ENCODE data around the gene KRT86. TPM values are rescaled to one million over a fixed set of nuclear protein-coding genes. Genes with fewer than 3 reads are reported as not detected.
A peak's percentile ranks its signal among the peaks of the same experiment; 100 is the strongest.

The KRT86 gene
- total and polyA plus RNA-seq, 2 donors from 2014 or later: 1.3 TPM; not detected in 1

GRCh38 chr12:52232203-52232673, 42.2 kb upstream of the KRT86 start:
- peak in 4 of 5 donors; percentile 44 to 72 (median 49) for DNase-seq
- FAIRE-seq: no peak
- H3K27ac ChIP-seq (ENCODE audit: low read depth in 2 of 2, low read length in 2 of 2): peak overlapping the region; percentile 63 to 75

GRCh38 chr12:52232674-52233461, 41.6 kb upstream of the KRT86 start, which contains the start of gene KRT7:
Gene KRT7 (plus strand): TSS chr12:52233243. CDS start chr12:52233297, 54 bp downstream.
- Histone ChIP-seq H3K4me1 (ENCODE audit: control insufficient read depth in 2 of 3, insufficient read depth in 2 of 3, low read depth in 1 of 3, low read length in 3 of 3) (peaks cover 0 to 19% (median 5%) of the 10 kb centered on the region in 3 donors), H3K9me3 (ENCODE audit: control insufficient read depth in 2 of 3, insufficient read depth in 1 of 3, low read length in 3 of 3) (no peaks in the 10 kb centered on the region), H3K9ac (ENCODE audit: low read length in 3 of 3) (peak within 1 kb of the TSS in 1 of 3 donors; percentile 22), H3K4me3 (ENCODE audit: low read length in 3 of 3) (peak within 1 kb of the TSS in 2 of 3 donors; percentile 34 to 47), H3K27ac (ENCODE audit: low read depth in 2 of 2, low read length in 2 of 2) (peak within 1 kb of the TSS; percentile 63 to 75), H3K27me3 (ENCODE audit: control insufficient read depth, insufficient read depth, low read length) (peaks cover 12% of the 10 kb centered on the region), H3K36me3 (ENCODE audit: control insufficient read depth in 2 of 3, insufficient read depth in 3 of 3, low read length in 3 of 3) (no peaks in the 10 kb centered on the region)
- TF ChIP-seq, protein P1, sequence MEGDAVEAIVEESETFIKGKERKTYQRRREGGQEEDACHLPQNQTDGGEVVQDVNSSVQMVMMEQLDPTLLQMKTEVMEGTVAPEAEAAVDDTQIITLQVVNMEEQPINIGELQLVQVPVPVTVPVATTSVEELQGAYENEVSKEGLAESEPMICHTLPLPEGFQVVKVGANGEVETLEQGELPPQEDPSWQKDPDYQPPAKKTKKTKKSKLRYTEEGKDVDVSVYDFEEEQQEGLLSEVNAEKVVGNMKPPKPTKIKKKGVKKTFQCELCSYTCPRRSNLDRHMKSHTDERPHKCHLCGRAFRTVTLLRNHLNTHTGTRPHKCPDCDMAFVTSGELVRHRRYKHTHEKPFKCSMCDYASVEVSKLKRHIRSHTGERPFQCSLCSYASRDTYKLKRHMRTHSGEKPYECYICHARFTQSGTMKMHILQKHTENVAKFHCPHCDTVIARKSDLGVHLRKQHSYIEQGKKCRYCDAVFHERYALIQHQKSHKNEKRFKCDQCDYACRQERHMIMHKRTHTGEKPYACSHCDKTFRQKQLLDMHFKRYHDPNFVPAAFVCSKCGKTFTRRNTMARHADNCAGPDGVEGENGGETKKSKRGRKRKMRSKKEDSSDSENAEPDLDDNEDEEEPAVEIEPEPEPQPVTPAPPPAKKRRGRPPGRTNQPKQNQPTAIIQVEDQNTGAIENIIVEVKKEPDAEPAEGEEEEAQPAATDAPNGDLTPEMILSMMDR (IDR thresholded peaks at IDR 0.05; ENCODE audit: borderline replicate concordance, extremely low read depth, insufficient read depth): no peak
- intact Hi-C loops (cut with DNase I): no loop called here
- no peak for FAIRE-seq
- DNase-seq: peak in 2 of 5 donors; percentile 48 to 95

More at GRCh38 chr12:52232203-52232673, 42.2 kb upstream of the KRT86 start:
- TF ChIP-seq, protein P1 (IDR thresholded peaks at IDR 0.05; ENCODE audit: borderline replicate concordance, extremely low read depth, insufficient read depth): no peak
- Histone ChIP-seq H3K27me3 (ENCODE audit: control insufficient read depth, insufficient read depth, low read length) (peaks cover 12% of the 10 kb centered on the region), H3K9ac (ENCODE audit: low read length in 3 of 3) (peak overlapping the region in 1 of 3 donors; percentile 22), H3K36me3 (ENCODE audit: control insufficient read depth in 2 of 3, insufficient read depth in 3 of 3, low read length in 3 of 3) (no peaks in the 10 kb centered on the region), H3K9me3 (ENCODE audit: control insufficient read depth in 2 of 3, insufficient read depth in 1 of 3, low read length in 3 of 3) (no peaks in the 10 kb centered on the region), H3K4me1 (ENCODE audit: control insufficient read depth in 2 of 3, insufficient read depth in 2 of 3, low read depth in 1 of 3, low read length in 3 of 3) (peaks cover 0 to 19% (median 5%) of the 10 kb centered on the region in 3 donors), H3K4me3 (ENCODE audit: low read length in 3 of 3) (peak overlapping the region in 2 of 3 donors; percentile 14 to 34)
- intact Hi-C loops (cut with DNase I): no loop called here

GRCh38 chr12:52233462-52234207, 40.8 kb upstream of the KRT86 start:
- peaks cover 0 to 19% (median 9%) of the 10 kb centered on the region in 3 donors for H3K4me1 ChIP-seq (ENCODE audit: control insufficient read depth in 2 of 3, insufficient read depth in 2 of 3, low read depth in 1 of 3, low read length in 3 of 3)
- intact Hi-C loops (cut with DNase I): no loop called here
- DNase-seq: peak in 2 of 5 donors; percentile 45 to 70
- peak overlapping the region in 1 of 2 donors; percentile 41 for H3K27ac ChIP-seq (ENCODE audit: low read depth in 2 of 2, low read length in 2 of 2)
- H3K4me3 ChIP-seq (ENCODE audit: low read length in 3 of 3): peak overlapping the region in 1 of 3 donors; percentile 47
- TF ChIP-seq, protein P1 (IDR thresholded peaks at IDR 0.05; ENCODE audit: borderline replicate concordance, extremely low read depth, insufficient read depth): no peak
- no peaks in the 10 kb centered on the region for H3K9me3 ChIP-seq (ENCODE audit: control insufficient read depth in 2 of 3, insufficient read depth in 1 of 3, low read length in 3 of 3)
- peaks cover 12% of the 10 kb centered on the region for H3K27me3 ChIP-seq (ENCODE audit: control insufficient read depth, insufficient read depth, low read length)
- FAIRE-seq: no peak
- no peaks in the 10 kb centered on the region for H3K36me3 ChIP-seq (ENCODE audit: control insufficient read depth in 2 of 3, insufficient read depth in 3 of 3, low read length in 3 of 3)
- H3K9ac ChIP-seq (ENCODE audit: low read length in 3 of 3): no peak overlapping the region

All from kidney (tissue), 14 donors.